GM12873 (cell line): ENCODE measurements around the gene CAP1.
A peak's percentile ranks its signal among the peaks of the same experiment; 100 is the strongest.

ENCODE experiments used
- CTCF ChIP-seq: IDR thresholded peaks from 2 replicates; pipeline ENCODE4 v1.5.1; 2012; ENCODE audit warnings: low read depth, mild to moderate bottlenecking, moderate library complexity, low read length, control low read depth; ENCODE audit not compliant: insufficient read depth; ENCODE audit errors: missing control alignments

The CAP1 gene

GRCh38 chr1:40040511-40041465 lies at the start of gene CAP1:
Gene CAP1, plus strand, starts transcription at chr1:40040729. Its CDS starts 18,618 bp downstream, at chr1:40059347.
- no peak for TF ChIP-seq CTCF

GRCh38 chr1:39992234-39992633 lies 48.3 kb upstream of the CAP1 start:
- no peak for TF ChIP-seq CTCF

GRCh38 chr1:39992888-39993287 lies 47.6 kb upstream of the CAP1 start:
- no peak for TF ChIP-seq CTCF

- TF ChIP-seq CTCF: peak; percentile 2
Observed at GRCh38 chr1:39995973-39996393, 44.5 kb upstream of the CAP1 start.

GRCh38 chr1:39996396-39997004 lies 44.0 kb upstream of the CAP1 start:
- TF ChIP-seq CTCF: no peak

- no peak for TF ChIP-seq CTCF
Observed at GRCh38 chr1:40001456-40001855, 39.1 kb upstream of the CAP1 start.
